Gastrocnemius medialis (tissue), 4 donors: ENCODE measurements around the gene ERN2.

Experiments used
- POLR2A ChIP-seq, 2 donors: fragments of 450-650 bp; IDR thresholded peaks; one replicate each; pipeline ENCODE4 v1.6.1; 2017; ENCODE audit warnings: antibody characterized with exemption in 2 of 2, mild to moderate bottlenecking in 2 of 2, moderate library complexity in 2 of 2
- TF ChIP-seq, protein P1 (sequence below), 5 experiments: fragments of 450-650 bp in 3 of 5; fragments of 200-600 bp in 2 of 5; sonication (generic) in 2 of 5; IDR thresholded peaks in 4 of 5; conservative IDR thresholded peaks in 1 of 5; 1 replicate in 4 of 5; 2 replicates in 1 of 5; pipeline ENCODE4 v1.5.1; 2016 to 2019; ENCODE audit warnings: antibody characterized with exemption in 5 of 5, mild to moderate bottlenecking in 3 of 5, moderate library complexity in 3 of 5

DNA sequence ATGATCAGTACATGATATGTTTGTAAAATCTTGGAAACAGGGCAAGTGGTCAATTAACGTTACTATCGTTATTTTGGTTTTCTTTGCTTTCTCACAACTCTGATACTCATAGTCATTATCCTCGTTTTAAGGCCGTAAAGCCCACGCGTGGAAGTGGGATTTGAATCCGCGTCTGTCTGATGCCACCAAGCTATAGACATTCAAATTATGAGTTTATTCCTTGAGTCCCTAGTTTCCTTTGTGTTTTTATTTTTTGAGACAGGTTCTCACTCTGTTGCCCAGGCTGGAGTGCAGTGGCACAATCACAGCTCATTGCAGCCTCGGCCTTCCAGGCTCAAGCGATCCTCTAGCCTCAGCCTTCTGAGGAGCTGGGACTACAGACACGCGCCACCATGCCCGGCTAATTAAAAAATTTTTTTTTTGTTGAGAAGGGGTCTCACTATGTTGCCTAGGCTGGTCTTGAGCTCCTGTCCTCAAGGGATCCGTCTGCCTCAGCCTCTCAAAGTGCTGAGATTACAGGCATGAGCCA, 70.7 kb downstream of the ERN2 start:
- TF ChIP-seq, protein P1, sequence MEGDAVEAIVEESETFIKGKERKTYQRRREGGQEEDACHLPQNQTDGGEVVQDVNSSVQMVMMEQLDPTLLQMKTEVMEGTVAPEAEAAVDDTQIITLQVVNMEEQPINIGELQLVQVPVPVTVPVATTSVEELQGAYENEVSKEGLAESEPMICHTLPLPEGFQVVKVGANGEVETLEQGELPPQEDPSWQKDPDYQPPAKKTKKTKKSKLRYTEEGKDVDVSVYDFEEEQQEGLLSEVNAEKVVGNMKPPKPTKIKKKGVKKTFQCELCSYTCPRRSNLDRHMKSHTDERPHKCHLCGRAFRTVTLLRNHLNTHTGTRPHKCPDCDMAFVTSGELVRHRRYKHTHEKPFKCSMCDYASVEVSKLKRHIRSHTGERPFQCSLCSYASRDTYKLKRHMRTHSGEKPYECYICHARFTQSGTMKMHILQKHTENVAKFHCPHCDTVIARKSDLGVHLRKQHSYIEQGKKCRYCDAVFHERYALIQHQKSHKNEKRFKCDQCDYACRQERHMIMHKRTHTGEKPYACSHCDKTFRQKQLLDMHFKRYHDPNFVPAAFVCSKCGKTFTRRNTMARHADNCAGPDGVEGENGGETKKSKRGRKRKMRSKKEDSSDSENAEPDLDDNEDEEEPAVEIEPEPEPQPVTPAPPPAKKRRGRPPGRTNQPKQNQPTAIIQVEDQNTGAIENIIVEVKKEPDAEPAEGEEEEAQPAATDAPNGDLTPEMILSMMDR (IDR thresholded peaks at IDR 0.05 in 4 of 5, conservative IDR thresholded peaks at IDR 0.05 in 1 of 5) = no peak
- TF ChIP-seq POLR2A (IDR thresholded peaks at IDR 0.05) = no peak
